HG02623 (cell line): ENCODE results near the gene RAP1GAP.

ENCODE experiments used
- ATAC-seq: cut with Tn5 transposase; IDR thresholded peaks from one replicate; pipeline ENCODE4 v1.9.1; 2021; ENCODE audit warnings: moderate library complexity; ENCODE audit not compliant: unreplicated experiment

RAP1GAP gene

GRCh38 chr1:21630571-21631343 lies 38.4 kb downstream of the RAP1GAP start:
- no peak for ATAC-seq

DNA sequence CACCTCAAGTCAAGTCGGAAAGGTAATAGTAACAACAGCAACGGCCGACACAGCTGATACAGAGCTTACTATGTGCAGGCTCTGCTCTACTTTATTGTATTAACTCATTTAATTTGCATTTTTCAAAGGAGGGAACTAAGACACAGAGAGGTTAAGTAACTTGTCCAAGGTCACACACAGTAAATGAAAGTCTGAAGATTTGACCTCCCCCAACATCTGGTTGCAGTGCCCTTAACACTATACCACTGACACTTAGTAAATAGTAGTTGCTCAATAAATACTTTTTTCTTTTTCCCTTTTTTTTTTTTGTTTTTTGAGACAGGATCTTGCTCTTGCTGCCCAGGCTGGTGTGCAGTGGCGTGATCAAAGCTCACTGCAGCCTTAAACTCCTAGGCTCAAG lies 39.2 kb downstream of the RAP1GAP start:
- no peak for ATAC-seq

- no peak for ATAC-seq
Observed at GRCh38 chr1:21628798-21629393, 40.3 kb downstream of the RAP1GAP start.

- ATAC-seq, result no peak
Observed at GRCh38 chr1:21626921-21627339, 42.2 kb downstream of the RAP1GAP start.

DNA sequence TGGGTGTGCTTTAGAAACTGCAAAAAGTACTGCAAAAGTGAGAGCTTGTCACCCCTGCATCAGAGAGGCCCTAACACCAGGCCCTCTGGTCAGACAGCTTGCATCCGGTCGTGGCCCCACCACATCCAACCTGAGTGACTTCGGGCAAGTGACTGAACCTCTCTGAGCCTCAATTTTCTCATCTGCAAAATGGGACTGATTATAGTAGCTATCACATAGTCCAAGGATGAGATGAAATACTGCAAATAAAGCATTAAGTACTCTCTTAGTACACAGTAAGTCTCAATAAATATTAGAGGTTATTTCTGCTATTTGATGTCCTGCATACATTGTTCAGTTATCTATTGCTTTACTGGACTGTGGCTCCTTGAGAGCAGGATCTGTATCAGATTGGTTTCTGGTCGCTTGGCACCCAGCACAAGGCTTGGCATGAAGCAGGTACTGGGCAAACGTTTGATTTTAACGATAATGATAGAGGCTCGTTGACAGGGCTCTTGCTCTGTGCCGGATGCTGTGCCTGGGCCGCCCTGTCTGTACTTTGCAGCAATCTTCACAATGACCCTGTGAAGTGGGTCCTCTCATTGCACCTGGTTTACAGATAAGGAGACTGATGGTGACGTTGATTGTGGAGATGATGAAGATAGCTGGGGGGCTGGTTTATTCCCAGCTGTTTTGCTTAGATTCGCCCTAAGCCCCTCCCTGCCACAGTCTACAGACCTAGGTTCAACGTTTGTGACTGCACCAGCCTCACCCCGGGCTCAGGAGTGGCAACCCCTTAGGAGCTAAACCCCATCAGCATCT lies 43.6 kb downstream of the RAP1GAP start:
- no peak for ATAC-seq

GRCh38 chr1:21624571-21625389 lies 44.4 kb downstream of the RAP1GAP start:
- no peak for ATAC-seq

DNA sequence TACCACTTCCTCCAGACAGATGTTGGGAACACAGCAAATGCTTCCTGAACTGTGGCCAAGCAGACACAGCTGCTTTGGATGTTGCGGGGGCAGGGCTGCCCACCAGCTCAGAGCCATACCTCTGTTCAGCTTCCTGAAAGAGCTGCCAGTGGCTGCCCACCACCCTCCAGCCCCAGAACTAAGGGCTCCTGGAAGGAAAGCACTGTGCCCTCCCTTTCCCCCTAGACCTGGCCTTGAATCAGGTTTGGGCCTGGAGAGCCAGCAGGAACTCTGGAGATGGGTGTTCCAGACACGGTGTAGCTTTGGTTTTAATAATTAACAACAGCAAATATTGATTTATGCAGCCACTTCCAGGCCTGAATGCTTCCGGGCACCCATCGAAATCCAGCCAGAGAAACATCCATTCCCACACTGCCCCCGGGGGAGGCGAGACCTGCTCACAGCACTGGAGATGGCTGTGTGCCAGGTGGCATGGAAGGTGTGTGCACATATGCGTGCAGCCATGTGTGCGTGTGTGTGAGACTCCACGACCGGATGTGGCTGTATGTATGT lies 45.7 kb downstream of the RAP1GAP start:
- ATAC-seq, result no peak

DNA sequence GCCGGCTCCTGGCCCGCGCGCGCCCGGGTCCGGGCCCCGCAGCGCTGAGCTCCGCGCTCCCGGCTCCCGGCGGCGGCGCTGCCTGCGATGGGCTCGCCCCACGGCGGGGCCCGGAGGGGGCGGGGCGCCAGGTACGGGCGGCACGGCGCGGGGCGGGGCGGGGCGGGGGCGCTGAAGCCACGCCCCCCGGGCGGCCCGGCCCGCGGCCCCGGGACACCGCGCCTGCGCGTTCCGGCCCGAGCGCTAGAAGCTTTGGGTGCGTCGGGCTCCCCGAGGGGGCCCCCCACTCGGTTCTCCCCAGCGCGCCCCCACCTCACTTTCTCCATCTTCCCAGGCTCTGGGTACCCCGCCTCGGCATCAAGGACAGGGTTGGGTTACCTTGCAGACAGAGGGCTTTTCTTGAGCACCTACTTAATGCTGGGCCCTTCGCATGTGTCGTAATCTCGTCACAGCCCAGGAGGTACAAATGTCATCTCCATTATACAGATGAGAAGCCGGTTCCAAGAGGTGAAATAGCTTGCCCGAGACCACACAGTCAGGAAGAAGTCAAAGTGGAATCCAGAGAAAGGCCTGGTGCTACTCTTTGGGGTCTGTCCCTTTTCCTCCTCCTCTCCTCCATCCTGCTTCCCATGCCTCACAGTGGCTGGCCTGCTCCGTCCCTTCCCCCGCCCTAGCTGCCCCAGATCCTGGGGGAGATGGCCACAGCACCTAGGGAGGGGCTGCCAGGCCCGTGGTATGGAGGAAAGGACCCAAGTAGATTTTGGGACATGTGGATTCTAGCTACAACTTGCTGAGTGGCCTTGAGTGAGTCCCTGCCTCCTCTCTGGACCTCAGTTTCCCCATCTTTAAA lies 46.5 kb downstream of the RAP1GAP start:
- ATAC-seq, result no peak

GRCh38 chr1:21621761-21622436 lies 47.3 kb downstream of the RAP1GAP start:
- ATAC-seq, result no peak

DNA sequence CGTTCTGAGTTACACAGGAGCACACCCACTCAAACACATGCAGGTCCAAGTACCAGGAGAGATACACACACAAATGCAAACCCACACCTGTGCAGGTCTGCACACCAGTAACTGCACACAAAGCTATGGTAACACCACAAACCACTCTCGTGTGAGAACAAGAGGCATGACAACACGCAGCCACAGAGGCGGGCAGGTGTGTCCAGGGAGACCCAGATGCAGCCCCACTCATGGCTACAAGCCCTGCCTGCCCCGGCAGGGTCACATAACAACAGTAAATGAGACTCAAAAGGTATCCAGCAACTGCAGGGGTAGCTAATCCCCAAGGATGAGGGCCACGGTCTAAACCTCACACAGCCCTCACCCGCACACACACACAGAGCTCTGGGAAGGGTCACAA lies 48.1 kb downstream of the RAP1GAP start:
- ATAC-seq, result no peak

- ATAC-seq, result no peak
Observed at GRCh38 chr1:21620496-21620895, 48.7 kb downstream of the RAP1GAP start.

- ATAC-seq, result no peak
Observed at GRCh38 chr1:21620011-21620410, 49.1 kb downstream of the RAP1GAP start.

DNA sequence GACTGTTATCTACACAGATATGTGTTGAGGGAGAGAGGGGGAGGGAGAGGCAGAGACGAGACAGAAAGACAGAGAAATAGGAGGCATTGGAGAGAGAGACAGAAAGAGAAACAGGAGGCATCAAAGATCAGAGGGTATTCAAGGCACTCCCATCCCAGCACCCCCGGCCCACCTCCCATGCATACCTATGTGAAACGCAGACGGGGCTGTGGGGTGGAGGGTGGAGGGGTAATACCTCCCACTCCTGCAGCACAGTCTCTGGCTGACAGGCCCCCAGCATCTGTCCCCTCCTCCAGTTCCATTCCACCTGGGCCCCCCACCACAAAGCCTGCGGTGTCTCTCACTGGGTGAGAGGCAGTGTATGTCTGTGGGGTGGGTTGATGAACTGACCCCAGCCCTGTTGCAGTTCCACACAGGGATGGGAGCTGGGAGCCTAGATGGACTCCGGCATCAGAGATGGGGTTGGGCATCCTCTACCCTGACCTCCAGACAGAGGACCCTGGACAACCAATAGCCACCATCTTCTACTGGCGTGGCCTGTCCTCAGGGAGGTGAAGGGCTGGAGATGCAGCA lies 49.7 kb downstream of the RAP1GAP start:
- ATAC-seq, result no peak

DNA sequence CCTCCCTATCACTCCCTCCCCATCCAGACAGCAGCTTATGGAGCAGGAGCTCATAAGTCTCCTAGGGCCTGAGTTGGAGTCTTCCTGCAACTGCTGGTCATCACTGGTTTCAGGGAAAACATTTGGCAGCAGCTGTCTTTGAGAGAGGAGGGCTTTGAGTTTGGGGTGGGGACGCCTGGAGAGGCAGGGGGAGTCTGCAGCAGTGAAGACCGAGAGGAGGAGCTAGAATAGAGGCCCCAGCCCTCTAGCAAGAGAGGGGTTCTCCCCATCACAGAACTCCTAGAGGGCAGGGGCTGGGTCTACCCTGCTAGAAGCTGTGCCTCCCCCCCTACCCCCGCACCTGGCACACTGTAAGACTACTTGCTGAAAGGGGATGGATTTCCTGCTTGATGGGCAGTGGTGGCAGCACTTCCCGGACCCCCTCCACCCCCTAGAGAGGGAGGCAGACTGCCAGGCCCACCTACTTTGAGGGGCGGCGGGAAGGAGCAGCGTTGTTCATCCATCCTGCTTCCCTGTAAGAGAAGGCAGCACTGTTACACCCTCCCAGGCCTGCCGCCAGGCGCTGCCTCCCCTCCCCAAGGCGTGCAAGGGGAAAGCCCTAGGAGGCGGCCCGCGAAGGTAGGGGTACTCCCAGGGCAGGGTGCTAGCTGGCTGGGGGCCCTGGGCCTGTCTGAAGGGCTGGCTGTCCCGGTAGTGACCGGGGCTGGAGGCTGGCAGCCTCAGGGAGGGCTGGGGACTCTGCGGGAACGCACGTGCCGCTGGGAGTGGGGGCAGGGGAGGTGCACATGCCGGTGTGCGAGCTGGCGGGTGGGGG lies 50.4 kb downstream of the RAP1GAP start:
- ATAC-seq, result no peak

GRCh38 chr1:21618059-21618458 lies 51.1 kb downstream of the RAP1GAP start:
- ATAC-seq, result no peak

GRCh38 chr1:21617126-21617738 lies 51.9 kb downstream of the RAP1GAP start:
- no peak for ATAC-seq

GRCh38 chr1:21616372-21616771 lies 52.8 kb downstream of the RAP1GAP start:
- no peak for ATAC-seq
